GM15510 (cell line): ENCODE data around the gene CCDC60.

Source experiments
- POLR2A ChIP-seq: IDR thresholded peaks from 3 replicates; pipeline ENCODE4 v1.6.1; 2011; ENCODE audit warnings: borderline replicate concordance; ENCODE audit not compliant: insufficient read length; ENCODE audit errors: extremely low read depth

Gene CCDC60

GRCh38 chr12:119578112-119578511, 243.6 kb downstream of the CCDC60 start:
- TF ChIP-seq POLR2A, result no peak

- TF ChIP-seq POLR2A, result no peak
Measured at GRCh38 chr12:119589097-119589496, 254.6 kb downstream of the CCDC60 start.

GRCh38 chr12:119589634-119590033, 255.1 kb downstream of the CCDC60 start:
- TF ChIP-seq POLR2A, result no peak
